Bone marrow (tissue), 2 donors: ENCODE results near the gene FARP2.

Source experiments
- DNase-seq, 2 donors: peaks; one replicate each; lab custom pipeline; 2025; lab: John Stamatoyannopoulos, UW

Gene FARP2

GRCh38 chr2:241531161-241531722 lies 175.2 kb downstream of the FARP2 start:
- no peak for DNase-seq

- DNase-seq: no peak
Observed at GRCh38 chr2:241532168-241532567, 176.1 kb downstream of the FARP2 start.

GRCh38 chr2:241532733-241533601 lies 176.9 kb downstream of the FARP2 start:
- DNase-seq: no peak

GRCh38 chr2:241534293-241534692 lies 178.2 kb downstream of the FARP2 start:
- no peak for DNase-seq

- no peak for DNase-seq
Observed at GRCh38 chr2:241534701-241535375, 178.8 kb downstream of the FARP2 start.

GRCh38 chr2:241535871-241536655 lies 180.0 kb downstream of the FARP2 start:
- DNase-seq: no peak

- DNase-seq: no peak
Observed at GRCh38 chr2:241538838-241539615, 182.9 kb downstream of the FARP2 start.

- no peak for DNase-seq
Observed at GRCh38 chr2:241539616-241540374, 183.7 kb downstream of the FARP2 start.

- no peak for DNase-seq
Observed at GRCh38 chr2:241540401-241540770, 184.3 kb downstream of the FARP2 start.

- peak in 1 of 2 donors; percentile 29 for DNase-seq
Observed at GRCh38 chr2:241540771-241541561, 184.9 kb downstream of the FARP2 start.

- no peak for DNase-seq
Observed at GRCh38 chr2:241541564-241542277, 185.6 kb downstream of the FARP2 start.

GRCh38 chr2:241542278-241542605 lies 186.2 kb downstream of the FARP2 start:
- DNase-seq: no peak
